SK-N-SH treated with all-trans-retinoic acid at 6 μM for 48 hours (cell line): ENCODE measurements around the gene TTYH3.

ENCODE experiments used
- ATAC-seq: fragments of 200-7000 bp; cut with Tn5 transposase; 3 replicates; pipeline ENCODE4 v1.9.1; 2020; ENCODE audit warnings: mild to moderate bottlenecking, moderate library complexity
- ARNTL ChIP-seq: fragments of 450-650 bp; formaldehyde crosslinking; IDR thresholded peaks from 2 replicates; pipeline ENCODE4 v1.5.0; 2020; ENCODE audit warnings: low read depth, mild to moderate bottlenecking, moderate library complexity, borderline replicate concordance
- CREB5 ChIP-seq: fragments of 250-450 bp; sonication (Bioruptor Pico); IDR thresholded peaks from 2 replicates; pipeline ENCODE4 v1.5.1; 2020; ENCODE audit warnings: low read depth, mild to moderate bottlenecking, moderate library complexity
- CSDC2 ChIP-seq: fragments of 250-450 bp; sonication (Bioruptor Pico); IDR thresholded peaks from 2 replicates; pipeline ENCODE4 v1.5.0; 2020; ENCODE audit warnings: mild to moderate bottlenecking, moderate library complexity
- ESRRG ChIP-seq: fragments of 250-450 bp; sonication (Bioruptor Pico); IDR thresholded peaks from 2 replicates; pipeline ENCODE4 v1.6.1; 2021; ENCODE audit warnings: mild to moderate bottlenecking
- GLIS3 ChIP-seq: fragments of 250-450 bp; sonication (Bioruptor Pico); IDR thresholded peaks from 2 replicates; pipeline ENCODE4 v1.5.0; 2020; ENCODE audit warnings: mild to moderate bottlenecking, moderate library complexity
- ISL1 ChIP-seq: fragments of 250-450 bp; sonication (Bioruptor Pico); IDR thresholded peaks from 2 replicates; pipeline ENCODE4 v2.1.2; 2022; ENCODE audit warnings: mild to moderate bottlenecking, moderate library complexity
- OSR1 ChIP-seq: fragments of 250-450 bp; sonication (Bioruptor Pico); IDR thresholded peaks from 2 replicates; pipeline ENCODE4 v1.8.0; 2022; ENCODE audit warnings: moderate library complexity, mild to moderate bottlenecking, inconsistent platforms
- PATZ1 ChIP-seq: fragments of 250-450 bp; sonication (Bioruptor Pico); IDR thresholded peaks from 2 replicates; pipeline ENCODE4 v1.8.0; 2020; ENCODE audit warnings: mild to moderate bottlenecking, moderate library complexity, borderline replicate concordance
- POU6F1 ChIP-seq: fragments of 250-450 bp; sonication (Bioruptor Pico); IDR thresholded peaks from 2 replicates; pipeline ENCODE4 v1.8.0; 2021; ENCODE audit warnings: low read depth, mild to moderate bottlenecking, moderate library complexity, borderline replicate concordance
- RARB ChIP-seq: fragments of 250-450 bp; sonication (Bioruptor Pico); IDR thresholded peaks from 2 replicates; pipeline ENCODE4 v1.8.0; 2021; ENCODE audit warnings: mild to moderate bottlenecking, moderate library complexity
- SNAI2 ChIP-seq: fragments of 250-450 bp; sonication (Bioruptor Pico); IDR thresholded peaks from 2 replicates; pipeline ENCODE4 v1.5.0; 2020; ENCODE audit warnings: mild to moderate bottlenecking, moderate library complexity
- TCF4 ChIP-seq: fragments of 250-450 bp; sonication (Bioruptor Pico); IDR thresholded peaks from 2 replicates; pipeline ENCODE4 v1.8.0; 2021; ENCODE audit warnings: mild to moderate bottlenecking, moderate library complexity, borderline replicate concordance
- TOX ChIP-seq: fragments of 250-450 bp; sonication (Bioruptor Pico); IDR thresholded peaks from 2 replicates; pipeline ENCODE4 v1.8.0; 2021; ENCODE audit warnings: mild to moderate bottlenecking, moderate library complexity, borderline replicate concordance
- TSHZ2 ChIP-seq: fragments of 250-450 bp; sonication (Bioruptor Pico); IDR thresholded peaks from 2 replicates; pipeline ENCODE4 v1.5.0; 2020; ENCODE audit warnings: mild to moderate bottlenecking, moderate library complexity
- ZC3H10 ChIP-seq: fragments of 250-450 bp; sonication (Bioruptor Pico); IDR thresholded peaks from 2 replicates; pipeline ENCODE4 v1.5.1; 2021; ENCODE audit warnings: mild to moderate bottlenecking, moderate library complexity
- ZFP3 ChIP-seq: fragments of 250-450 bp; sonication (Bioruptor Pico); IDR thresholded peaks from 2 replicates; pipeline ENCODE4 v1.5.0; 2020; ENCODE audit warnings: mild to moderate bottlenecking, moderate library complexity
- ZFP30 ChIP-seq: fragments of 450-650 bp; formaldehyde crosslinking; IDR thresholded peaks from 2 replicates; pipeline ENCODE4 v1.5.0; 2022; ENCODE audit warnings: mild to moderate bottlenecking, moderate library complexity
- ZNF70 ChIP-seq: fragments of 450-650 bp; formaldehyde crosslinking; IDR thresholded peaks from 2 replicates; pipeline ENCODE4 v1.5.0; 2020; ENCODE audit warnings: mild to moderate bottlenecking, moderate library complexity
- ZNF8 ChIP-seq: fragments of 450-650 bp; formaldehyde crosslinking; IDR thresholded peaks from 2 replicates; pipeline ENCODE4 v1.5.0; 2020; ENCODE audit warnings: mild to moderate bottlenecking, moderate library complexity

The TTYH3 gene

GRCh38 chr7:2644562-2645273 lies 12.9 kb downstream of the TTYH3 start (continued):
- TF ChIP-seq POU6F1 = no peak
- TF ChIP-seq, all 23 proteins: peak for 0

- peak; percentile 9; the same call in 2 of the 3 replicates for ATAC-seq
- TF ChIP-seq CSDC2 (CRISPR knock-in tag) (no peak), ZC3H10 (CRISPR knock-in tag) (no peak), ARNTL (CRISPR knock-in tag) (no peak), ZFP30 (CRISPR knock-in tag) (no peak), SNAI2 (no peak), ISL1 (CRISPR knock-in tag) (no peak), GLIS3 (CRISPR knock-in tag) (no peak), ZNF70 (CRISPR knock-in tag) (no peak), PATZ1 (CRISPR knock-in tag) (no peak), RARB (CRISPR knock-in tag) (no peak), TSHZ2 (CRISPR knock-in tag) (peak; percentile 79; the same call in 1 of the 2 replicates), TCF4 (CRISPR knock-in tag) (peak; percentile 66; the same call in 1 of the 2 replicates), ESRRG (CRISPR knock-in tag) (no peak)
Measured at GRCh38 chr7:2645274-2645868, 13.6 kb downstream of the TTYH3 start.

GRCh38 chr7:2646336-2646679 lies 14.5 kb downstream of the TTYH3 start:
- TF ChIP-seq ZC3H10 (CRISPR knock-in tag) = no peak
- TF ChIP-seq PATZ1 (CRISPR knock-in tag) = no peak
- TF ChIP-seq GLIS3 (CRISPR knock-in tag) = no peak
- TF ChIP-seq ZFP30 (CRISPR knock-in tag) = no peak
- TF ChIP-seq TSHZ2 (CRISPR knock-in tag) = no peak
- no peak for TF ChIP-seq POU6F1
- no peak for TF ChIP-seq ISL1 (CRISPR knock-in tag)
- no peak for TF ChIP-seq TOX (CRISPR knock-in tag)
- no peak for TF ChIP-seq CREB5 (CRISPR knock-in tag)
- TF ChIP-seq SNAI2 = no peak
- no peak for TF ChIP-seq OSR1 (CRISPR knock-in tag)
- TF ChIP-seq ZFP3 = no peak
- no peak for TF ChIP-seq RARB (CRISPR knock-in tag)
- no peak for TF ChIP-seq ARNTL (CRISPR knock-in tag)
- TF ChIP-seq ZNF8 = no peak
- no peak for ATAC-seq
